GM12892 (cell line): ENCODE results near the gene GLO1.
"Not testable (repeated sequence)": the region's sequence is repeated elsewhere in the genome, so short reads cannot be mapped to it uniquely, and the experiment has no call there.

ENCODE experiments used
- DNase-seq: peaks from one replicate; pipeline ENCODE4 v3.0.0; 2011; ENCODE audit not compliant: insufficient read length
- FAIRE-seq: peaks from 2 replicates; lab custom pipeline; 2011; peaks lifted over from hg19 to GRCh38; lab: Jason Lieb, UNC
- POLR2A ChIP-seq: IDR thresholded peaks from 2 replicates; pipeline ENCODE4 v1.6.1; 2011; ENCODE audit warnings: low read depth, low read length, control low read depth
- POLR2AphosphoS5 ChIP-seq: IDR thresholded peaks from 2 replicates; pipeline ENCODE4 v1.6.1; 2011; ENCODE audit warnings: low read depth, low read length, control low read depth
- TAF1 ChIP-seq: IDR thresholded peaks from 2 replicates; pipeline ENCODE4 v1.6.1; 2011; ENCODE audit warnings: low read depth, mild to moderate bottlenecking, control low read depth, low read length, borderline replicate concordance

Gene GLO1

DNA sequence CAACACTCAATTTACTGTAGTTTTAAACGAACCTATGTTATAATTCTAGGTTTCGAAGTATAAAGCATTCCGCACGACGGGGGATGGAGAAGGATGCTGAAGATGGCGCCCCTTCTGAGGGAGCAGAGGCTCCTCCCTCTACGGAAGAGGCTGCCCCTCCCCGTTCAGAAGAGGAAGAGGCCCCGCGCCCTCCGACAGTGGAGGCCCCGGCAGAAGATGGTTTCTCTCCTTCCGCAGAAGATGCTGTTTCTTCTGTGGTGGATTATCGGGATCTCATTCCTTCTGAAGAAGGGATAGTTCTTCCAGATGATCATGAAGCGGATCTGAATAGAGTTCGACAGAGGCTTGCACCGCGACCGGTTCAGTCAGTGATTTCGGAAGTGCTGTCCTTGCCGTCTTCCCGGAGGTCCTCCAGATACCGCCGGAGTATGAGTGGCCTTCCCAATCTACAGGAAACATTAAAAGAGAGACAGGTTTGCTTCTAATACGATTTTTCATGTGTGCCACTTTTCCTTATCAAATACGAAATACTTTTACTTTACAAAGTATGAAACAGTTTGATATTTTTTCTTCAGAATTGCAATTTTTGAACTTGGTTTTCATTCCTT, 19.9 kb upstream of the GLO1 start:
- TF ChIP-seq TAF1 (no peak), POLR2A (no peak), POLR2AphosphoS5 (no peak)
- no peak for DNase-seq
- no peak for FAIRE-seq

DNA sequence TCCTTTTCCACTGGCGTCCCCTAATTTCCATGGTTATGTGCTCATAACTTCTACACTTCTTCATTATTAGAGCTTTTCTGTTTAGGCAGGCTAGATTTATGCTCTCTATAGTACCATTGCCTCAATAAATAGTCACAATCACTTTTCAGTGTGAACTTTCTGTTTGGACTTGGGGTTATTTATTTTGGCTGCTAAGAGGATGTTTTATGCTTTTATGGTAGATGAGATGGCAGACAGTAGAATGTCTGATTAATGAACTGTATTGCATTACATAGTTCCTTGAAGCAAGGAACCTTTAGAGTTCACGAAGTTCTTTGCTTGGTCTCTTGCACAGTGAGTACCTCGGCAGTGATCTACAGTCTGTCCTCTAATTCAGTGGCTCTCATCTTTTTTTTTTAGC, 19.1 kb upstream of the GLO1 start:
- DNase-seq = no peak
- FAIRE-seq = no peak
- TF ChIP-seq TAF1 = no peak
- TF ChIP-seq POLR2AphosphoS5 = no peak
- TF ChIP-seq POLR2A = no peak

DNA sequence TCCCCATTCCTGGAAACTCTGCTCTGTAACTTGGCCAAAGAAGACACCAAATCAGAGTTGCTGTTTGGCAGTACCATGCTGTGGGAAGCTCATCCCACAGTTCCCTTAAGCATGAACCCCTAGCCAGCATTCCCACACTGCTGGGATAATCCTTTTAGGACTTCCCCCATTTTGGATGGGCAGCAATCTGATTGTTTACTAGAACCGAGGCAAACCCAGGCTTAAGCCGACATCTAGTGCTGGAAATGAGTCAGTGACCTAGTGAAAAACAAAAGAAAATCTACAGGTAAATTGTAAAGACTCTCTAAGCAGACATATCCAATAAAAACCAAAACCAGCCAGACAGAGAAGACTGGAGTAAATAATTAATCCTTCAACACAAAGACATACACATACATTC, 17.4 kb upstream of the GLO1 start:
- DNase-seq (no peak), FAIRE-seq (no peak)
- TF ChIP-seq POLR2A = no peak
- TF ChIP-seq POLR2AphosphoS5 = no peak
- TF ChIP-seq TAF1 = no peak

DNA sequence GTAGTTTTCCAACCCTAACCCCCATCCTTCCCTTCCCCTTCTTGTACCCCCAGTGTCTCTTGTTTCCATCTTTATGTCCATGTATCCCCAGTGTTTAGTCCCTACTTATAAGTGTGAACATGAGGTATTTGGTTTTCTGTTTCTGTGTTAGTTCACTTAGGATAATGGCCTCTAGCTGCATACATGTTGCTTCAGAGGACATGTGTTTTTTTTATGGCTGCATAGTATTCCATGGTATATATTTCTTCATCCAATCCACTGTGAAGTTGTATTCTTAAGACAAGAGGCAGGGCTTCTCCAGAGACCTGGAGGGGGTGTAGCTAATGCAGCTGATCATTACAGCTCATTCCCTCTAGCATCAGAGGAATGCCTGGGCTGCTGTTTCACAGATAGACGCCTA, 16.4 kb upstream of the GLO1 start:
- TF ChIP-seq POLR2A (no peak), TAF1 (no peak), POLR2AphosphoS5 (no peak)
- no peak for DNase-seq
- FAIRE-seq = no peak

DNA sequence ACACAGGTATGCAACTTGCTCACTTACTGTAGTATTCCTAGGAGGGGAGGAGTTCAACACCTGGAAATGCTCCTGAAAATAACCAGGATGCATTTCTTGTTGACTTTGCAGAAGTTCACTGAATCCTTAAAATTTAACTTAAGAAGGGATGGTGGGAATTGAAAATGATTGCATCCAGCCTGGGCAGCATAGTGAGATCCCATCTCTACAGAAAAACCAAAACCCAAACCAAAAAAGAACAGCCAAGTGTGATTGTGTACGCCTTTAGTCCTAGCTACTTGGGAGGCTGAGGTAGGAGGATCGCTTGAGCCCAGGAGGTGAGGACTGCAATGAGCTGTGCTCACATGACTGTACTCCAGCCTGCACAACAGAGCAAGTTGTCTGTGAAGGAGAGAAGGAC, 13.9 kb upstream of the GLO1 start:
- FAIRE-seq (no peak), DNase-seq (no peak)
- TF ChIP-seq TAF1 (no peak), POLR2A (no peak), POLR2AphosphoS5 (no peak)

DNA sequence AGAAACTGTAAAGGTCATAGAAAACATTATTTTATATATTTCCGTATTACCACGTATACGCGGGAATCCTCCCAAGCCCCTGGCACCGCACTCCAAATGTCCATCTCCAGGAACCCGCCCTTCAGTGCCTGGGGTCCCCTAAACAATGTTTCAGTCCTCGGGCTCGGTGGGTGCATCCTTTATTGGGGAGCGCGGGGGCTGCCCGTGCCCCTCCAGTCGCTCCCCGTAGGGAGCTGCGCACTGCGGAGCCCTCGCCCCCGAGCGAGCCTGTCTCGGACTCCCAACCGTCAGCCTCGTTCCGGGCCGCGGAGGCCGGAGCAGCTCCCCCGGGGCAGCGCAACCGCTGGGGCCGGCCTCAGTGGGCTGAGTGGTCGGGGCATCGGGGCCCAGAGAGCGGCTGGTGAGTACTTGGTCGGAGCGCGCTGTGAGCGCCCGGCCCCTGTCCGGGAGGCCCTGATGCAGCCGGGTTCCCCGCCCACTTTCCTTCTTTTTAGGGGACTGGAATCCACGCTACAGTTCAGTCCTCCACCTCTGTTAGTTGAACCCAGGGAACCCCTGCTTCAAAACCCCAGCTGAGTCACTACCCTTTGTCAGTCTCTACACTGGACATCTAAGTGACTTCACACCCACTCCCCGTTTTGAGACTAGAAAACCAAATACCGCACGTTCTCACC, 12.2 kb upstream of the GLO1 start, which contains the start of gene DNAH8:
Gene DNAH8, plus strand, starts transcription at position 296 of the 674 bp plus-strand sequence. CDS start 7,499 bp downstream, outside the sequence.
- peak; percentile 23 for DNase-seq
- FAIRE-seq = no peak
- TF ChIP-seq POLR2A (no peak), POLR2AphosphoS5 (no peak), TAF1 (no peak)

DNA sequence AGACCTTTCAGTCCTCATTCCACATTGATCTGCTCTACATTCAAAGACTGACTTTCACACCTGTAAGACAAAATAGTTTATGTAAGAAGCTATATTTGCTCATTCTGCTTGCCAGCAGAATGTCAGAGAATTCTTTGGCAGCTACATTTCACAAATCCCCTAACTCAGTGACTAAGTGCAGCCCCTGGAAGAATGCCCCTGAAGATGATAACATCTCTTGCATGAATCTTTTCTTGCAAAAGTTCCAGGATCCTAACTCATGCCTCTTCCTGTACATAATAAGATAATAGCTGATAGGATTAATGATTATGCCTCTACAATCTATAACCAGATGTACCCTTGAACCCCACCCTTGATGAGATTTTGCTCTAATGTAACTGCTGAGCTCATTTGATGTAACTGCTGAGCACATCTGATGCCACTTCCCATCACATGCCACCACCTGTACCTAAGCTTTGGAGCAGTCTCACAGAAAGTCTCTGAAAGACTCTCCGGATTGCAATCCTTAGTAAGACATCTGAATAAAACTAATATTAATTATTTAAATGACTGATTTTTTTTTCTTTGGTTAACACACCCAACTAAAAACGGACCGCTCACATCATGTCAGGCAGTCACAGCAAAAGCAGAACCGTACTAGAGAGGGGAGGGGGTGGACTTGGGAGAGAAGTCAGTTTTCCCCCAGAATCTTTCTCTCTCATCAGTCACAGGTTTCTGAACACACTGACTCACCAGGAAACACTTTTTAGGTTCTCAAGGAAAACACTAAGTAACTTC, 11.5 kb upstream of the GLO1 start:
- DNase-seq = no peak
- TF ChIP-seq POLR2A = no peak
- no peak for TF ChIP-seq POLR2AphosphoS5
- no peak for TF ChIP-seq TAF1
- FAIRE-seq = peak; percentile 21

DNA sequence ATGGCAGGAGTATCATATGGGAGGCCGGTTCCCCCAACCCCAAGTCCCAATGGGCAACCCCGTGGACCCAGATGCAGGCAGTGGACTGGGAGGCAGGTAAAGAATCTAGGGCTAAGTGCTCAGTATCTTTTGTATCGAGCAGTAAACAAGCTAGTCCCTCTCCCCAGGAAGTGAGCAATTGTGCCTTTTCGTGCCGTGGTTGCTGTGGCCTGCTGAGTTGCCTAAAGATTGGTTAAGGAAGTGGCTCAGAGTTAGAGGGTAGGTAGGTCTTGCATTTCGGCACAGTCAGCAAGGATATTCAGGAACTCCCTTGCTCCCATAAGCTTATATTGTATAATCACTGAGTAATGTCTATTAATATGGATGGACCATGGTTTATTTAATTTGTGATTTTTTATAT, 10.9 kb upstream of the GLO1 start:
- TF ChIP-seq POLR2A (no peak), POLR2AphosphoS5 (no peak), TAF1 (no peak)
- peak; percentile 84 for FAIRE-seq
- no peak for DNase-seq

DNA sequence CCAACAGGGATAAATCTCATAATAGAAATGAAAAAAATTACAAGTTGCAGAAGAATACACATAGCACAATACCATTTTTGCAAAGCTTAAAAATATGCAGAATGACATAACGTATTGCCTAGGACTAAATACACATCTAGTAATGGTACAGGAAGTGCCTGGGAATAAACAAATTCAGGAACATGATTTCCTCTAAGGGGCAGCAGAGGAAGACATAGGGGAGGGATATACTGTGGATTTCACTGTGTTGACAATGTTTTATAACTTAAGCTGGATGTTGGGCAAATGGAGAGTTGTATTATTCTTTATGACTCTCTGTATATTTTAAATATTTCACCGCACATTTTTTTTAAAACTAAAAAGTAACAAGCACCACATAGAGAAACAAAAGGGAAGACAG, 5.6 kb upstream of the GLO1 start:
- DNase-seq (no peak), FAIRE-seq (no peak)
- TF ChIP-seq POLR2AphosphoS5 = no peak
- no peak for TF ChIP-seq POLR2A
- TF ChIP-seq TAF1 = no peak

DNA sequence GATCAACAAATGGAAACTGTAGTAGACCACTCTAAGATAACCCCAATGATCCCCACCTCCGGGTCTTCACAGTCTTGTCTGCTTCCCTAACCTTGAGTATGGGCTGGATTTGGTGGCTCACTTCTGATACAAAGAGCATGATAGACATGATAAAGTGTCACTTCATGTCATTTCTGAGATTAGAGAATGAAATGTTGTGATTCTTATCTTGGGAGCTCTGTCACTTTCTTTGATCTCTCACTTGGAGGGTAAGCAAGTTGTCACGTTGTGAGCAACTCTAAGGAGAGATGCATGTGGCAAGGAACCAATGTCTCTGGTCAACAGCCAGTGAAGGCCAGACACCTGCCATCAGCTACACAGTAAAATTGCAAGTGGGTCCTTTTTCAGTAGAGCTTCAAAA, 3.0 kb upstream of the GLO1 start:
- TF ChIP-seq TAF1 (no peak), POLR2AphosphoS5 (no peak), POLR2A (no peak)
- DNase-seq (no peak), FAIRE-seq (no peak)

DNA sequence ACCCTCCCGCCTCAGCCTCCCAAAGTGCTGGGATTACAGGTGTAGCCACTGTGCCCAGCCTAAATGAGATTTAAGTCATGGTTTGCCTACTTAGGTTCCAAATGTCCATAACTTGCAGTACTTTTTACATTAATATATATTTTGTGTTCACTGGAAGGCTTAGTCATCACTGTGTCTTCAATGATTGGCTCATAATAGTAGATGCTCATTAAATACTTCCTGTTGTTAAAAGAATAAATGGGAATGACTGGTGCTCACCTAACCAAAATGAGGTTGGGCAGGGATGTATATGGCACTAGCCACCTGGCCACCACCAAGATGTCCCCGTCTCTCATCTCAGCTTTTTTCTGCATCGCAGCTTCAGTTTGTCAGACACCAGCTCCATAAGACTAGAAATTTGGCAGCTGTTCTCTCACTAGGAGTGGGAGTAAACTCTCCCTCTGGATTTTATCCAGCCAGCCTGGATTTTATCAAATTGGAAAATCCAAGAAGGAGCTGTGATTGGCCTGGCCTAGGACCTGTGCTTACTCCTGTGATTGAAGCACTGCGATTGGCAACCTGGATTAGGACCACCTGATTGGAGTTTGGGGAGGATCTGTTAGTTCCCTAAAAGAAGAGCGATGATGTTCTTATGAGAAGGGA, 1.1 kb upstream of the GLO1 start:
- DNase-seq (no peak), FAIRE-seq (no peak)
- TF ChIP-seq POLR2A = no peak
- no peak for TF ChIP-seq POLR2AphosphoS5
- TF ChIP-seq TAF1 = no peak

DNA sequence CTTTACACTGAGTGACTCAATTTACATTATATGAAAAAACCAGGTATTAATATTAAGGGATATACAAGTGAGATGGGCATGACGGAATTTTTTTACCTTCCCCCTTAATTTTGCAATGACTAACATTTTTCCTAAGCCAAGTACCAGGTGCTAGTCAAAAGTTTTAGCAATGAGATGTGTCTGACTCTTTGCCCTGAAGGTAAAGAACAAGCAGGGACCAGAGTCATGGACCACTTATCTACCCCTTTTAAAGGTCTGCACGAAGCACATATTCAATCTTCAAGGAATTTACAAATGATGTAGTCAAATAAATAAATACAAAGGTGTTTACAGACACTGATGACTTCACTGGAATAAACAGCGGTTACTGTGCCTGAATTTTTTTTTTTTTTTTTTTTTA, 1.4 kb downstream of the GLO1 start:
- TF ChIP-seq TAF1 = no peak
- TF ChIP-seq POLR2AphosphoS5 = no peak
- TF ChIP-seq POLR2A = no peak

DNA sequence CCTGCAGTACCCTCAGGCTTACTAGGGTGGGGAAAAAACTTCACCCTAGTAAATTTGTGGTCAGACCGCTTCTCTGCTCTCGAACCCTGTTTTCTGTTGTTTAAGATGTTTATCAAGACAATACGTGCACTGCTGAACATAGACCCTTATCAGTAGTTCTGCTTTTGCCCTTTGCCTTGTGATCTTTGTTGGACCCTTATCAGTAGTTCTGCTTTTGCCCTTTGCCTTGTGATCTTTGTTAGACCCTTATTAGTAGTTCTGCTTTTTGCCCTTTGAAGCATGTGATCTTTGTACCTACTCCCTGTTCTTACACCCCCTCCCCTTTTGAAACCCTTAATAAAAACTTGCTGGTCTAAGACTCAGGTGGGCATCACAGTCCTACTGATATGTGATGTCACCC, 3.2 kb downstream of the GLO1 start:
- not testable (repeated sequence) for FAIRE-seq, DNase-seq

More for the DNA sequence above, 1.4 kb downstream of the GLO1 start:
- DNase-seq (no peak), FAIRE-seq (no peak)
